ENCODE measurements around the gene ZNF23.

The ZNF23 gene

DNA sequence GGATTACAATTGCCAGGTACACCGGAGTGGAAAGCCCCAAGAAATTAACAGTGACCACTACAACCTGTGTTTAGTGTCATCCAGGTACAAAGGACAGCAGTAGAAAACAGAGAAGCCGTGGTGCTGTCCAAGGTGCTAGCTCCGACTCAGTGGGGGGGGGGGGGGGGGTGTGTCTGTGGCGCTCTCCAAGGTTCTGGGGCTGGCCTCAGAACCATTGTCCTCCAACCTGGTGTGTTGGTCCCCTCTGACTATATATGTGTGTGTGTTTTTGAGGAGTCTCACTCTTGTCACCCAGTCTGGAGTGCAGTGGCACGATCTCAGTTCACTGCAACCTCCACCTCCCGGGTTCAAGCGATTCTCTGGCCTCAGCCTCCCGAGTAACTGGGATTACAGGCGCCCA is 5.8 kb upstream of the ZNF23 start:
- DNase-seq (ENCODE audit: low spot score), result no peak

DNA sequence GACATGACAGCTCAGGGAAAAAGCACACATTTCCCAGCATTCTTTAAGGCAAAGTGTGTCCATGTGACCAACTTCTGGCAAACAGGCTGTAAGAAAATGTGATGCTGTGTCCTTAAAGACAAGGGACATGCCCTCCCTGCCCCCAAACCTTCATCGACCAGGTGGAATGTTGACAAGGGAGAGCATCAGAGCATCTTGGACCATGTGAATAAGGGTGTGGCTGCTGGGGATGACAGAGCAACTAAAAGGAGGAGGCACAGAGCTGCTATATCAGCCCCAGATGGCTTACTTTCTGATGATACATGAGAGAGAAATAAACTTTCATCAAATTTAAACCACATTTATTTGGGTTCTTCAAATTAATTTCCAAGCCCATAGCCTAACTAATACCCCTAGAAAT is 2.2 kb upstream of the ZNF23 start:
- DNase-seq (ENCODE audit: low spot score), result no peak

DNA sequence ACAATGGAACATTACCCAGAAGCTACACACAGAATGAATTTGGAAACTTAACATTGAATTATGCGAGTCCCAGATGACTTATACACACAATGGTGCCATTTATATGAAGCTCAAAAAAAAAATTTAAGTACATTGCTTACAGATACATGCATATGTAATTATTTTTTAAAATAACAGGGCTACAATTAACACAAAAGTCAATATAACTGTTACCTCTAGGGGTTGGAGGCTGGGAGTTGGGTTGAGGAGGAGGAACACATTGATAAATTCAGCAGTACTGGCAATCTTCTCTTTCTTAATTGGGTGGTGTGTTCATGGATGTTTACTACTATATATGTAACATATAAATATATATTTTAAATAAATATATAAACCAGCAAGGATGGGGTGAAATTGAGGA is 1.1 kb downstream of the ZNF23 start:
- no peak for DNase-seq (ENCODE audit: low spot score)

DNA sequence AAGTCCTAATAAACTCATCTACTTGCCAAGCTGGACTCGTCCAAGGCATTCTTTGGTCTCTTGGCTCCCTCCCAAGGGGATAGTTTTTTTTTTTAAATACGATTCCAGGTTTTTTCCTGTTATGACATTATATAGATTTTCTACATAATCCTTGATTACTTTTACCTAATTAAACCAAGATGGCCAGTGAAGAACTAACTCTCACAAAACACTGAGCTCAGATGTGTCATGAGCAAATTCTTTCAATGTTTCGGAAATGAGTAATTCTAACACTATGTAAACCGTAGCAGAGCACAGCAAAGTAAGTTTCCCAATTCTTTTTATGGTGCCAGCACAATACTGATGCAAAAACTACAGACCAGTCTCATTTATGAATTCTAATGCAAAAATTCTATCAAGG is 1.8 kb downstream of the ZNF23 start:
- no peak for DNase-seq (ENCODE audit: low spot score)

DNA sequence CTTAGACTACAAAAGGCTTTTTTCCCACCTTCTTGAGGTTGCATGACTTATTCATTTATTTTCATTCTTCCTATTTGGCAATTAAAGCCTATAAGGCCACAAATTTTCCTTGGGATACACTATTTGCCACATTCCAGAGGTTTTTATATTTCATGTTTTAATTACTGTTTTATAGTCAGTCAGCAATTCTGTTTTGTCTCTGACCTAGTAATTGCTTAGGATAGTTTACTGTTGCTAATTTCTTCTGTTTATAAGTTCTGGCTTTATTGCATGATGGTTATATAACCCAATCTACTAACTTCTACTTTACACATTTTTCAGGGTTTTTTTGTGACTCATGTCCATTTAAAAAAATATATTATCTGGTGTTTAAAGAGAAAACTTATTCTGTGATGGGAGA is 2.5 kb downstream of the ZNF23 start:
- no peak for DNase-seq (ENCODE audit: low spot score)

DNA sequence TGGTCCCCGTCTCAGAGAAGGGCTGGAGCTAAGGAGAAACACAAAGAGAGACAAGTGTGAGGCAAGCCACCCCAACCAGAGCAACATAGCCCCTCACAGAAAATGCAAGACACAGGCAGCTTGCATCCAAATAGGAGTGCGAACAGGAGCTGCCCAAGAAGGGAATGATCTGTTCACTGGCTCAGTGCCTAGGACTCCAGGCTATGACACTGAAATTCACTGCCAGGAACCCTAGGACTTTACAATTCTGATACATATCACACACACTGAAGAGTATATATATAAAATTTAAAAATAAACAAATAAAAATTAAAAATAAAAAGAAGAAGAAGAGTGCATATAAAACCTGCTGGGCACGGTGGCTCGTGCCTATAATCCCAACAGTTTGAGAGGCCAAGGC is 5.2 kb downstream of the ZNF23 start:
- no peak for DNase-seq (ENCODE audit: low spot score)

DNA sequence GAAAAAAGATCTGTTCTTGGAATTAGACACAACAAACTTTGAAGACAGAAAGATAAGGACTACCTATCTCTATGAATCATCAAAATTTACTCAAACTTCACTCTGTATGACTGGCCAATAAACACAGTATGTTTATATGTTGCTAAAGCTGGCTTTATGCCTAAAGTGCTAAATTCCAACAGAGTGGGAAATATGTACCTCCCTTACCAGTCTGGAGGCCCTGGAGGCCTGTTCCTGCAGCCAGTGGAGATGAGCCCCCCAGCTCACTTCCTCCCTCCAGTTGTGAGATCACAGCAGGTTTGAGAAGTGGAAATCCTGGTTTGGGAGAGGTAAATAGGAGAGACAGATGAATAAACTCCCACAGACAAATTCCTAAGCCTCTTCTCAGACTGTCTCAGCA is 9.0 kb downstream of the ZNF23 start:
- DNase-seq (ENCODE audit: low spot score), result no peak

DNA sequence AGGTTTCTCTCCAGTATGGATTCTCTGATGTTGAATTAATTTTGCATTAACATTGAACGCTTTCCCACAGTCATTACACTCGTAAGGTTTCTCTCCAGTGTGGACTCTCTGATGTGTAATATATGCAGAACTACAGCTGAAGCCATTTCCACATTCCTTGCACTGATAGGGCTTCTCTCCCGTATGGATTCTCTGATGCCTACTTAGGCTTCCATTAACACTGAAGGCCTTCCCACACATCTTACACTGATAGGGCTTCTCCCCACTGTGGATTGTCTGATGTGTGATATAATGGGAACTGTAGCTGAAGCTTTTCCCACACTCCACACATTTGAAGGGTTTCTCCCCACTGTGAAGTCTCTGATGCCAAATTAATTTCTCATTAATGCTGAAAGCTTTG is 13.0 kb downstream of the ZNF23 start:
- DNase-seq (ENCODE audit: low spot score), result no peak

DNA sequence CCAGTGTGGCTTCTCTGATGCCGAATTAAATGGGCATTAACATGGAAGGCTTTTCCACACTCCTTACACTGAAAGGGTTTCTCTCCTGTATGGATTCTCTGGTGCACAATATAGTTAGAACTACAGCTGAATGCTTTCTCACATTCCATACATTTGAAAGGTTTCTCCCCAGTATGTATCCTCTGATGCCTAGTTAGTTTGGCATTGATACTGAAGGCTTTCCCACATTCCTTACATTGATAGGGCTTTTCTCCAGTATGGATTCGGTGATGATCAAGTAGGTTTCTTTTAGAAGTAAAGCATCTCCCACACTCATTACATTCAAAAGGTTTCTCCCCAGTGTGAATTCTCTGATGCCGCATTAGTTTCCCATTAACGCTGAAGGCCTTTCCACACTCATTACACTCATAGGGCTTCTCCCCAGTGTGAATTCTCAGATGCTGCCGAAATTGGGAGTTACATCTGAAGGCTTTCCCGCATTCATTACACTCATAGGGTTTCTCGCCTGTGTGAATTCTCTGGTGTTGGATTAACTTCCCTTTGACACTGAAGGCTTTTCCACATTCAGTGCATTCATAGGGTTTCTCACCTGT is 13.7 kb downstream of the ZNF23 start:
- no peak for DNase-seq (ENCODE audit: low spot score)

DNA sequence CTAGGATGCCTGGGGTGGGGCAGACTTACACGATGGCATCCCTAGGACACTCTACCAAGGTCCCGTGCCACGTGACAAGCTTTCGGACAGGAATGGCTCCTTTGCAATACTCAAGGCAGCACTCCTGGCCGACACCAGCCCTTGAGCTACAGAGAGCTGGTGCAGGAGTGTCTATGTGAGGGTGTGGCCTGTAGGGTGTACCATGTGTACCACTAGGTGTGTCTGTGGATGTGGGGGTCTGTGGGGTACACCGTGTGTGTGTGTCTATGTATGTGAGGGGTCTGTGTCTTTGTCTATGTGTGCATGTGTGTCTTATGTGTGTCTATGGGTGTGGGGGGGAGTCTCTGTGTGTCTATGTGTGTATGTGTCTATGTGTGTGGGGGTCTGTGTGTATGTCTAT is 18.3 kb downstream of the ZNF23 start:
- DNase-seq (ENCODE audit: low spot score), result no peak

DNA sequence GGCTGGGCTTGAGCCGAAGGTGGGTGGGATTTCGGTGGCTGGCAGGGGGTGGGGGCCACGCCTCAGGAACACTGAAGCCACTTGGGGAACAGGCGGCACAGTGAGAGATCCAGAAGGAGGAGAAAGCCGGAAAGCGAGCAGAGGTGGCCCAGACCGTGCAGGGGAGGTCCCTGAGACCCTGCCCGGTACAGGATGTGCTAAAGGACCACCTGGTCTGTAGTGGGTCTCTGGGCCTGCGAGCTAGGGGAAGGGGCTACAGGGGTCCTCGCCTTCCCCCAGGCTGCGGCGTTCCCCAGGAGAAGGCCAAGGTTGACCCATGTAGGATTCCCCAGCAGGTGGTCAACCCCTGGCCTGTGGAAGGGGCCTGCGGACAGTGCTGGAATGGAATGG is 20.0 kb downstream of the ZNF23 start, which contains the start of gene TLE7:
Gene TLE7, minus strand, starts transcription at position 4 of the 390 bp plus-strand sequence. CDS start 8,730 bp downstream, outside the sequence.
- no peak for DNase-seq (ENCODE audit: low spot score)

DNA sequence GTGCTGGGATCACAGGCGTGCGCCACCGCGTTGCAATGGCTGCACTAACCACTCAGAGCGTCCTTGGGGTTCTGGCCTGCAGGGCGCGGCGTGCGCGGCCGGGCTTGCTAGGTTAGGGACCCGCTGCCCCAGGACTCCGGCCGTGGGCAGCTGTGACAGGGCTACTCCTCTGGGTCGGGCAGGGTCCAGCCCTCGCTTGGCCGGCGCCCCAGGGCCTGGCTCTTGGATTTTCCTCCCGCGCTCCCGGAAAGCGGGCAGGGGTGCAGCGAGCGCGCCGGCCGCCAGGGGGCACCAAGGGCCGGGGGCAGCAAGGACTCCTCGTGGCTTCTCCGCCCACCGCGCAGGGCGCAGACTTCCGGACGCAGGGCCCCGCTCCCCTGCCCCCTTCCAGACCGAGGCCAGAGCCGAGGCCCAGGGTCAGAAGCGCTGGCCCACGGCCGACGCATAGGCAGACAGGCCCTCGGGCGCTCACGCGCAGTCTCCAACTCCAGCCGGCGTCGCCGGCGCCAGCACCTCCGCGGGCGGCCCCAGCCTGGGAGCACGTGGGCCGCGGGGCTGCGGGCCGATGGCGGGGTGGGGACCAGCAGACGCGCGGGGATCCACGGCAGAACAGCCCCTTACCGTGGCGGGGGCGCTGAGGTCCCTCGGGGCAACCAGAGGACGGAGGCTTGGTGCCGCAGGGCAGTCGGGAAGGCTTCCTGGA is 20.5 kb downstream of the ZNF23 start:
- no peak for DNase-seq (ENCODE audit: low spot score)

DNA sequence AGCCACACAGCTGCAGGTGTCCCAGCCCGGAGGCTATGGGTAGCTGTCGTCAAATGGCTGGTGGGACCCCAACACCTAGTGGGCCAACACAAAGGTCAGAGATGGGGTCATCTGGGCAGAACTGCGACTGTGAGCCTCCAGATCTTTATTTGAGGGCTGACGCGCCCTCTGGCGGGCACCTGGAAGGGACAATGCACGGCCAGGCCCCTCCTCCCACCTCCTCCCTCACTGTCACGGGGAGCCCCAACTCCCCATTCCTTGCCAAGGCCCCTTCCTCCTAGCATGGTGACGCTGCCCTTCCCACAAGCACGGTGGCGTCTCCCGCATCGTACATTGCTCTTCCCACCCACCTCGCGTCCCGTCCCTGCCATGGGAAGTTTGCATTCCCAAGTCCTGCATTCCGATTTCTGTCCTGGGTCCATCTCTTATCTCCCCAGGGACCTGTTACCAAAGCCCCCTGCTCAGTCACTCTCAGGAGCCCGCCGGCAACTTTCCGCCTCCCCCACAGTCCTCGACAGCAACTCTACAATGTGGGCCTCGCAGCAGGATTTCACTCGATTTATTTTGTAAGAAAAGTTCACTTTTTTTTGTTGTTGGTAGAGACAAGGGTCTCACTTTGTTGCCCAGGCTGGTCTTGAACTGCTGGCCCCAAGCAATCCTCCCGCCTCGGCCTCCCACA is 21.2 kb downstream of the ZNF23 start:
- no peak for DNase-seq (ENCODE audit: low spot score)

DNA sequence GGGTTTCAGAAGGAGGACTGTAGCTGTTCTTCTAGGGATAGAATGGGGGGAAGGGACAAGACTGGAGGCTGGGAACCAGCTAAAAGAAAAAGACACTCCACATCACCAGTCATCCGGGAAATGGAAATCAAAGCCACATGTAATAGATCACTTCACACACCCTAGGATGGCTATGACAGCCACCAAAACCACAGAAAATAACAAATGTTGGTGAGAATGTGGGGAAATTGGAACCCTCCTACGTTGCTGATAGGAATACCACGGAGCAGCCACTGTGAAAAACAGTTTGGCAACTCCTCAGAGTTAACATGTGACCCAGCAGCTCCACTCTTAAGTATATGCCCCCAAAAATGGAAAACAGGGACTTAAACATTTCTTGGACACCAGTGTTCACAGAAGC is 22.5 kb downstream of the ZNF23 start:
- no peak for DNase-seq (ENCODE audit: low spot score)

DNA sequence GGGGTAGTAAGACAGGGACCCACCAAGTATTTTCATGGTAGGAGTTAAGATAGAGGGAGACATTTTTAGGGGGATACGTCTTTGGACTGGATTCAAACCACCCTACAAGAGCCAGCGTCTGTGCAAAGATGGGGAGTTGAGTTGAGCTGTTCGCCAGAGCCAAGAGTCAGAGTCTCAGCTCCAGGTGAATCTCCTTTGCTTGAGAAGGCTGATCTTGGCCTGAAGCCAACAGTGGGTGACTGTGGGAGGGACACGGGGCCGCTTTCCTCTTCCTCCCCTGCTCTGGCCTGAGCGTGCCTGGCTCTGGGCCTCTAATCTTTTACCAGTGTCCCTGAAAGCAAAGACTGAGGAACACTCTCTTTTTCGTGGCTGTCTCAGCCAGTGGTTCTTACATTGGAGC is 25.6 kb downstream of the ZNF23 start:
- no peak for DNase-seq (ENCODE audit: low spot score)

DNA sequence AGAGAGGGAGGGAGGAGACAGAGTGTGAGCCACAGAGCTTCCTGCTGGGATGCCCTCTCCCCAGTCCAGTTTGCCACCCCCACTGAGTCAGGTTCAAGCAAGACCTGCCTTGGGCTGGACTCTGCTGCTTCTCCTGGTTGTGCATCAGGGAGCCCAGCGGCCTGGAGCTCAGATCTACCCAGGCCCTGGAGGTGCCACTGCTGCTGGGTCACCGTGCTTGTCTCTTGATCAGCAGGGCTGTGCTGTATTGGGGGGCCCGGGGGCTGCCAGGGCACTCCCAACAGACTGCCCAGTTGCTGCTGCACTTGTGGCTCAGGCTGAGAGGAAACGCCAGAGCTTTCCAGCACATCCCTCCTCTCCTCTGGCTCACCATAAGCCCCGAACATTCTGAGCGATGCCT is 29.1 kb downstream of the ZNF23 start:
- no peak for DNase-seq (ENCODE audit: low spot score)

DNA sequence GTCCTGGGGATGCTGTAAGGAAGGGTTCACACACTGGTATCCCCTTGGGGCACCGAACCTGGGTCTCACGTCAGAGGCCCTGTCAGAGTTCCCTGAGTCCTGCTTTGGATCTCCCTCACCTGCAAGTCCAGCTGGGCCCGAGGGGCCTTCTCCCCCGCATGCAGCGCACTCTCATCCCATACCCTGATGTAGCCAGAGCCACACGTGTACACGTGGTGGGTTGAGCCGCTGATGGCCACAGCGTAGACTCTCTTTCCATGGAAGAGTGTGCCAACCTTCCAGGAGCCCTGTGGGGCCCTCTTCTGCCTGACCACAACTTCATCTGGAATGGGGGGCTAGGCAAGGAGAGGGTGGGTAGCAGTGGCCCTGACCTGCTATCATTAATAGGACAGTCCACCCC is 30.1 kb downstream of the ZNF23 start:
- DNase-seq (ENCODE audit: low spot score), result no peak

DNA sequence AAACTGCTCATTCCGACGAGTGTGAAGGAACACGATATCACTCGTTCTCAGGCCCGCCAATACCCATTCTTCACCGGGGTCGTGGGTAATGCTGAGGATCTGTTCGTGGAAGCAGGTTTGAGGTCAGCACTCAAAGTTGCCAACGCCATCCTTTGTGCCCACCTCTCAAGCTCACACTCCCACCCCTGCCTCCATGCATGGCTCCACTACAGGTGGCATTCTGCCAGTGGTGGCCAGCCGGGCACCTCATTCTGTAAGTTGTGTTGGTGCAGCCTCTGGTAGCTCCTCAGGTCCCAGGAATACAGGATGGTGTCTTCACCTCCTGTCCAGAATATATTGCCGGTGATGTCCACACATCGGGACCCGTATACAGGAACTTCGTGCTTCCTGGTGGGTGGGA is 30.9 kb downstream of the ZNF23 start:
- DNase-seq (ENCODE audit: low spot score), result no peak

DNA sequence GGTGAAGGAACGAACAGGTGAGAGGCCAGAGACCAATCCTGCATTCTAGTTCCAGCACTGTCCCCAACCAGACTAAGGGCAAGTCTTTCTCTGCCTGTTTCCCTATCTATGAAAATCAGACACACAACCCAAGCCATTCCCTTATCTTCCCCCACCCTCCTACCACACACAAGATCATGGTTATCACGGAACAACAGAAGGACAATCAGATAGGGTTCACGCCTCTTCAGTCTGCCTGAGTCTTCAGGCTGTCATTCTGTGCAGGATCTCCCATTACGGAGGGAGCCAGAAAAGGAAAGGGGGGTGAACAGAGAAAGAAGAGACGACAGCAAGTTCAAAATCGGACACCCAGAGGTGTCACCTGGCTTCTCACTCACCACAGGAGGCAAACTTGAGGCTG is 31.3 kb downstream of the ZNF23 start:
- DNase-seq (ENCODE audit: low spot score), result no peak

DNA sequence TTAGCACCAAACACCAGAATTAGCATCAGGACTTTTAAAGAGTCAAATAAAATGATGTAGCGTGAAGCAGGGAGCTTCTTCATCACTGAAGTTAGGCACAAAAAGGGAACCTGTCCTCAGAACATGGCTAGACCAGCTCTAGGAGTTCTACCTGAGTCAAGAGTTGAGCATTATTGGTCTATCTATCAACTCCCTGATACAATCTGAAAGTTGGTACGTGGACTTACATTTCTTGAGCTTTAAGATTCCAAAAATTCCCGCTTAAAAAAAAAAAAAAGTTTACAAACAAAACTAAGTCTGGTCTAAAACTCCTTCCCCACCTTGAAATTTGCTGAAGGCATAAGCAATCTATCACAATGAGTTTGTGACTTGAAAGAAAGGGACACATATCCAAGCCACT is 32.5 kb downstream of the ZNF23 start:
- DNase-seq (ENCODE audit: low spot score), result no peak

DNA sequence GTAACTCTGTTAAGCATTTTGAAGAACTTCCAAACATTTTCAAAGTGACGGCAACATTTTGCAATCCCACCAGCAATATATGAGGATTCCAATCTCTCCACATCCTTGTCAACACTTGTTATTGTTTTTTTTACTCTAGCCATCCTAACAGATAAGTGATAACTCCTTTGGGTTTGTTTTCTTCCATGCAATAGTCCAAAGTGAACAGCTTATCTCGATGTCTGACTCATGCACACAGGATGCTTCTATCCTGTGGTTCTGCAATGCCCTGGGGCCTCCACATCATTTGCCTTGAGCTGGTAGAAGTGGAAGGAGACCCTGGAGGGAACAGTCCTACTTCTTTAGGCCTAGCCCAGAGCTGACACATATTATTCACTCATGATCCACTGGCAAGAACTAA is 33.2 kb downstream of the ZNF23 start:
- no peak for DNase-seq (ENCODE audit: low spot score)

DNA sequence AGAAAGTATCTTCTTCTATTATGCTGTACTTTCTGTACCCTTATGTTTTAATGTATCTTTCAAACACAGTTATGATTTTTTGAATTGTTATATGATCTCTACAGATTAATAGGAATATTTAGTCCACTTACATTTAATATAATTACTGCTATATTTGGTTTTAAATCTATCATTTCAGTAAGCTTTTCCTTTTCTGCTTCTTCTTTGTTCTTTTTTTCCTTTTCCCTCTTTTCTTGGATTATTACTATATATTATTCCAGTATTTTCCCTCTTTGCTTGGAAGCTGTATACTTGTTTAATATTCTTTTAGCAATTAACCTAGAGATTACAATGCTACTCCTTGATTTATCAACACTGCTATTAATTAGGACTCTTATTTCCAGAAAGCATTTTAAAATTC is 33.7 kb downstream of the ZNF23 start:
- no peak for DNase-seq (ENCODE audit: low spot score)

DNA sequence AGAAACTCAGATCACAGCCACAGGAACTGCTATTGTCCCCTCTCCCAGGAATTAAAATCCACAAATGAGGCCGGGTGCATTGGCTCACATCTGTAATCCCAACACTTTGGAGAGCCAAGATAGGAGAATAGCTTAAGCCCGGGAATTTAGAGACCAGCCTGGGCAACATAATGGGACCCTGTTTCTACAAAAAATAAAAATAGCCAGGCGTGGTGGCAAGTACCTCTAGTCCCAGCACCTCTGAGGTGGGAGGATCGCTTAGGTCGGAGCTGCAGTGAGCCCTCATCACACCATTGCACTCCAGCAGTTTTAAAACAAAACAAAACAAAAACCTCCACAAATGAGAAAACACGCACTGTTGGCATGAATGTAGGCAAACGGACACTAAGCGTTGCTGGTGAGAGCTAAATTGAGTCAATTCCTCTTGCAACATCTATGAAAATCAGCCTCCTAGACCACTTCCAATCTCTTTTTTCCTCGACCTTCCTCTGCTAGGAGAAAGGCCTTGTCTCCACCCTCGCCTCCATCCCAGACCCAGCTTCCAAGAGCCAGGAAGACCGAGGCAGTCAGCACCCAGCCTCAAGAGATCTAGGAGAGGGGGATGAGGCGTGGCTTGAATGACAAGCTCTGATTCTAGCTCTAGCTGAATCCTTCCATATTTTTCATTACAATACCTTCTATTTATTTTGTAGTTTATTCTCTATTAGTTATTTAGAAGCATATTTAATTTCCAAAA is 35.0 kb downstream of the ZNF23 start:
- DNase-seq (ENCODE audit: low spot score), result no peak

All from cerebellar cortex (tissue), 1 donor.